Body of pancreas (tissue), 4 donors: ENCODE results near the gene FERMT1. TPM values are rescaled to one million over a fixed set of nuclear protein-coding genes. Genes with fewer than 3 reads are reported as not detected.
"Not testable (repeated sequence)": the region's sequence is repeated elsewhere in the genome, so short reads cannot be mapped to it uniquely, and the experiment has no call there.

Experiments
- ATAC-seq: fragments of 150-250 bp; one replicate; pipeline ENCODE4 v1.9.1; 2016
- DNase-seq, 4 donors: peaks; one replicate each; pipeline ENCODE4 v3.0.0-alpha.2; 2019
- H3K27ac ChIP-seq, 4 donors: fragments of 200-600 bp; sonication (generic); 1 replicate in 3 of 4; 2 replicates in 1 of 4; pipeline versions ENCODE4 v1.5.1 to v1.6.1; 2016 to 2019; ENCODE audit warnings: mild to moderate bottlenecking in 1 of 4, mixed read lengths in 1 of 4, moderate library complexity in 1 of 4
- H3K27me3 ChIP-seq, 2 donors: fragments of 200-600 bp; sonication (generic); one replicate each; pipeline ENCODE4 v1.6.0; 2016; ENCODE audit warnings: mild to moderate bottlenecking in 1 of 2
- H3K36me3 ChIP-seq, 2 donors: fragments of 200-600 bp; sonication (generic); replicated peaks in 1 of 2; 2 replicates each; pipeline ENCODE4 v1.5.1; 2016; ENCODE audit warnings: low read depth in 2 of 2; ENCODE audit not compliant: insufficient read depth in 1 of 2
- H3K4me1 ChIP-seq: fragments of 200-600 bp; sonication (generic); one replicate; pipeline ENCODE4 v1.6.0; 2016
- H3K4me3 ChIP-seq, 2 donors: fragments of 200-600 bp; sonication (generic); 1 replicate in 1 of 2; 2 replicates in 1 of 2; pipeline ENCODE4 v1.5.1; 2016 to 2019
- H3K9me3 ChIP-seq, 3 donors: fragments of 200-600 bp; sonication (generic); 1 replicate in 2 of 3; 2 replicates in 1 of 3; pipeline ENCODE4 v1.5.1; 2016
- POLR2A ChIP-seq, 3 donors: fragments of 450-650 bp; IDR thresholded peaks; one replicate each; pipeline ENCODE4 v1.6.1; 2016; ENCODE audit warnings: antibody characterized with exemption in 3 of 3, mild to moderate bottlenecking in 2 of 3
- WGBS, 2 donors: methylation state at CpG; one replicate each; pipeline ENCODE4 v1.1.5; 2017; 5-methylcytosine and 5-hydroxymethylcytosine counted together
- intact Hi-C: fragments of 100-400 bp; cut with DNase I; formaldehyde crosslinking; loops from one replicate; pipeline ENCODE4 v1.15.1; 2023
- total RNA-seq, 2 donors: library from RNA; depleted of rRNA; stranded (reverse); fragments of >200 nt; gene quantifications; one replicate each; pipeline ENCODE4 v1.1.0, GENCODE V29; 2016
- TF ChIP-seq, protein P1 (sequence below), 7 experiments: fragments of 450-650 bp in 4 of 7; fragments of 200-600 bp in 3 of 7; sonication (generic) in 3 of 7; IDR thresholded peaks; one replicate each; pipeline ENCODE4 v1.5.1; 2016 to 2019; ENCODE audit warnings: antibody characterized with exemption in 7 of 7

The FERMT1 gene
- total RNA-seq, 2 donors from 2014 or later, result 3.0 to 5.7 TPM

DNA sequence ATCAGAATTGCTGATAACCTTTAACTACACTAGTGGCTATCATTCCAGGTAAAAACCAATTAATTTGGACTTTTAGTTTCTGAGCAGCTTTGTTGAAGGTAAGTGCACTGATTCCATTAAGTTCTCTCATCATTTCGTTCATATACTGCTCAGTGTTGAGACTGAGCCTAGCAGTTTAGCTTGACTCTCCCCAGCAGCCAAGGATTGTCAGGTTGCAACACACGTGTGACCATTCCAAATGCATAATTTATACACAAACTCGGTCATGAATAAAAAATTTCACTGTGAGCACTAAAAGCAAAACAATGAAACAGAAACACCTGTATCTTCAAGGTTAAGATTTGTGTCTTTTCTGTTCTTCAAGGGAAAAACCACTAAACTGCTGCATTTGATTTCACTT lies 8.9 kb downstream of the FERMT1 start:
- H3K4me1 ChIP-seq, result no peaks in the 10 kb centered on the region
- TF ChIP-seq, protein P1, sequence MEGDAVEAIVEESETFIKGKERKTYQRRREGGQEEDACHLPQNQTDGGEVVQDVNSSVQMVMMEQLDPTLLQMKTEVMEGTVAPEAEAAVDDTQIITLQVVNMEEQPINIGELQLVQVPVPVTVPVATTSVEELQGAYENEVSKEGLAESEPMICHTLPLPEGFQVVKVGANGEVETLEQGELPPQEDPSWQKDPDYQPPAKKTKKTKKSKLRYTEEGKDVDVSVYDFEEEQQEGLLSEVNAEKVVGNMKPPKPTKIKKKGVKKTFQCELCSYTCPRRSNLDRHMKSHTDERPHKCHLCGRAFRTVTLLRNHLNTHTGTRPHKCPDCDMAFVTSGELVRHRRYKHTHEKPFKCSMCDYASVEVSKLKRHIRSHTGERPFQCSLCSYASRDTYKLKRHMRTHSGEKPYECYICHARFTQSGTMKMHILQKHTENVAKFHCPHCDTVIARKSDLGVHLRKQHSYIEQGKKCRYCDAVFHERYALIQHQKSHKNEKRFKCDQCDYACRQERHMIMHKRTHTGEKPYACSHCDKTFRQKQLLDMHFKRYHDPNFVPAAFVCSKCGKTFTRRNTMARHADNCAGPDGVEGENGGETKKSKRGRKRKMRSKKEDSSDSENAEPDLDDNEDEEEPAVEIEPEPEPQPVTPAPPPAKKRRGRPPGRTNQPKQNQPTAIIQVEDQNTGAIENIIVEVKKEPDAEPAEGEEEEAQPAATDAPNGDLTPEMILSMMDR (IDR thresholded peaks at IDR 0.05), result no peak
- TF ChIP-seq POLR2A (IDR thresholded peaks at IDR 0.05), result no peak
- no peaks in the 10 kb centered on the region for H3K27me3 ChIP-seq
- WGBS, 2 donors, result 82 to 83% methylated on average over 3 of the region's 3 CpGs
- no peak overlapping the region for H3K4me3 ChIP-seq
- no peak for ATAC-seq
- intact Hi-C loops, result no loop called here
- H3K9me3 ChIP-seq, result no peaks in the 10 kb centered on the region
- no peak overlapping the region for H3K27ac ChIP-seq
- no peak for DNase-seq
- H3K36me3 ChIP-seq, result peaks cover 0 to 3% of the 10 kb centered on the region in 2 donors

DNA sequence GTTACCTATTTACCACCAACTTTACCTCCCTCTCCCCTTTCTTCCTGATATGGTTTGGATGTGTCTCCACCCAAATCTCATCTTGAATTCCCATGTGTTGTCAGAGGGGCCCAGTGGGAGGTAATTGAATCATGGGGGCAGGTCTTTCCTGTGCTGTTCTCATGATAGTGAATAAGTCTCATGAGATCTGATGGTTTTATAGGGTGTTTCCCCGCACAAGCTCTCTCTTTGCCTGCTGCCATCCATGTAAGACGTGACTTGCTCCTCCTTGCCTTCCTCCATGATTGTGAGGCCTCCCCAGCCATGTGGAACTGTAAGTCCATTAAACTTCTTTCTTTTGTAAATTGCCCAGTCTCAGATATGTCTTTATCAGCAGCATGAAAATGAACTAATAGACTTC lies 9.9 kb downstream of the FERMT1 start:
- ATAC-seq, result not testable (repeated sequence)
- WGBS, 2 donors, result 85 to 95% methylated on average over 2 of the region's 2 CpGs

DNA sequence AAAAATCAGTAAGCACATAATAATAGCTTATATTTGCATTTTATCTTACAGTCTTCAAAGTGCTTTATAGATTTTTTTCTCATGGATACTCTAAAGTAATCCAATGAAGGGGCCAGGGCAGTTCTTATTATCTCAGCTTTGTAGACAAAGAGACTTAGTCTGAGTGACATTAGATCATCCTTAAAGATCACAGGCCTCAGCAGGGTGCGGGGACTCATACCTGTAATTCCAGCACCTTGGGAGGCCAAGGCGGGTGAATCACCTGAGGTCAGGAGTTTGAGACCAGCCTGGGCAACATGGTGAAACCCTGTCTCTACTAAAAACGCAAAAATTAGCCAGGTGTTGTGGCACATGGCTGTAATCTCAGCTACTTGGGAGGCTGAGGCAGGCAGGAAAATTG lies 14.5 kb downstream of the FERMT1 start:
- DNase-seq (no peak), ATAC-seq (no peak)
- no peak overlapping the region for H3K27ac ChIP-seq
- WGBS, 2 donors, result 81 to 84% methylated on average over 3 of the region's 3 CpGs
- H3K27me3 ChIP-seq, result no peaks in the 10 kb centered on the region
- H3K36me3 ChIP-seq, result no peaks in the 10 kb centered on the region
- no peaks in the 10 kb centered on the region for H3K4me1 ChIP-seq
- intact Hi-C loops, result no loop called here
- no peak for TF ChIP-seq POLR2A (IDR thresholded peaks at IDR 0.05)
- TF ChIP-seq, protein P1 (IDR thresholded peaks at IDR 0.05), result no peak
- no peak overlapping the region for H3K4me3 ChIP-seq
- no peaks in the 10 kb centered on the region for H3K9me3 ChIP-seq

More for the DNA sequence above, 9.9 kb downstream of the FERMT1 start:
- H3K4me3 ChIP-seq, H3K9me3 ChIP-seq, intact Hi-C loops, DNase-seq, H3K36me3 ChIP-seq, H3K4me1 ChIP-seq, H3K27ac ChIP-seq, H3K27me3 ChIP-seq: not testable (repeated sequence)

DNA sequence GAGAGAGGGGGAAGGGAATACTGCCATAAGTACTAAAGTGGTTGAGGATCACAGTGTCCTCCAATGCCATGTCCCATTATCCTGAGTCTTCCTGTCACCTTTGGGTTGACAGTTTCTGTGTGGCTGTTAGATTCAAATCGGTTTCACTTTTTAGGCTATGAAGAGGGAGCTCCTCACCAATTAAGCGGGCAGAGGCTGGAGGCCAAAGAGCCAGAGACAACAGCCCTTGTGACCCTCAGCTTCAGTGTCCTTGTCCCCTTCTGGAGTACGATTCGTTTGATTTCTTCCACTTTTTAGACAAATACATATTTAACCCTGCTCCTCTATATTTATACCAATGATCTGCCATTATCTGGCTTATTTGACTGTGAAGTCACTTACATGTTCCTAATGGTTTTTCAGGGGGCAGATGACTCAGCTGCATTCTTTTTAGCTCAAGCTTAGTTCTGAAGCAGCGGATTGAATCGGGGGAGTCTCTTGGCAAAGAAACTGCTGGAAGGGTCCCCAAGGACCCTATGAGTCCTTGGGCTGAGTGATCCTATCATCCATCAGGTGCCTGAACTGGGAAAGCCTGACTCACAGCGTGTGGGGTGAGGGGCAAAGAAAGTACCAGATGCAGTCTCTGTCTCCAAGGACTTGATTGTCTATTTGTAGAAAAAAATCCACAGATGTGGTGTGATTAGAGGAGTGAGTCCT lies 18.2 kb downstream of the FERMT1 start:
- no peak for TF ChIP-seq POLR2A (IDR thresholded peaks at IDR 0.05)
- TF ChIP-seq, protein P1 (IDR thresholded peaks at IDR 0.05), result no peak
- no peaks in the 10 kb centered on the region for H3K27me3 ChIP-seq
- no peaks in the 10 kb centered on the region for H3K36me3 ChIP-seq
- no peak overlapping the region for H3K4me3 ChIP-seq
- 68 to 70% methylated on average over 7 of the region's 7 CpGs for WGBS, 2 donors
- no peaks in the 10 kb centered on the region for H3K9me3 ChIP-seq
- ATAC-seq, result no peak
- peak in 1 of 4 donors; percentile 12 for DNase-seq
- no peaks in the 10 kb centered on the region for H3K4me1 ChIP-seq
- intact Hi-C loops, result no loop called here
- H3K27ac ChIP-seq, result no peak overlapping the region

DNA sequence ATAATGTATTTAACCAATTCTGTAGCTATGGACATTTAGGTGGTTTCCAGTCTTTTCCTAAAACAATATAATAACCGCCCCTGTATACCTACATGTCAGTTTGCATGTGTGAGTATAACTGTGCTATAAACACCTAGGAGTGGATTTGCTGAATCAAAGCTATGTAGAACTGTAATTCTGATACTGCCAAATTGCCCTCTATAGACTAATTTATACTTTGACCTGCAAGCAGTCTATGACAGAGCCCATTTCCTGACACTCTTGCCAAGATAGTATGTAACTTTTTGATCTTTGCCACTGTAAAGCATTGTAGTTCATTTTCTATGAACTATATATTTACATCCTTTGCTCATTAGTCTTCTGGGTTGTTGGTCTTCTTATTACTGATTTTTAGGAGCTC lies 19.5 kb downstream of the FERMT1 start:
- no peaks in the 10 kb centered on the region for H3K9me3 ChIP-seq
- no peaks in the 10 kb centered on the region for H3K27me3 ChIP-seq
- H3K4me1 ChIP-seq, result no peaks in the 10 kb centered on the region
- ATAC-seq (no peak), DNase-seq (no peak)
- H3K27ac ChIP-seq, result no peak overlapping the region
- 91 to 100% methylated on average over 1 of the region's 1 CpG for WGBS, 2 donors
- TF ChIP-seq, protein P1 (IDR thresholded peaks at IDR 0.05), result no peak
- TF ChIP-seq POLR2A (IDR thresholded peaks at IDR 0.05), result no peak
- intact Hi-C loops, result no loop called here
- H3K36me3 ChIP-seq, result no peaks in the 10 kb centered on the region
- no peak overlapping the region for H3K4me3 ChIP-seq
